Ramos (cell line): ENCODE results near the gene TM4SF20.

Source experiments
- in situ Hi-C: fragments of 300-500 bp; cut with MboI; formaldehyde crosslinking; loops from one replicate; pipeline ENCODE4 v1.14.3; 2022; ENCODE audit warnings: low sequenced_read_pairs; ENCODE audit not compliant: unreplicated experiment

The TM4SF20 gene

DNA sequence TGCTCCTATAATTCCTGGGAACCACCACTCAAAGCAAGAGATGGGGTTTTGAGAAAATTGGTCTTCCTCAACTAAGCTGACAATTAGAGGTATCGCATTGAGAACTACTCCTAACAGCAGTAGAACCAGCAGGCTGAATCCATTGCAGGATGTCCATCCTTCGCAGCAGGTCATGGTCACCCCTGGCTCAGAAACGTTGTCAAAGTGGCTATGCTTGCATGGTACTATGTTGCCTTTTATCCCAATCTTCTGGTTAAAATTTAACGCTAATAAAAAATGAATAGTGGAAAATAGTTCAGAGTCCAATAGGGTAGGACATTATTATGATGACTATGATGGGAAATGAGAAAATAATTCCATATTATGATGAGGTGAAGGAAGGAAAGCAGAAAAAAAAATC is at the start of gene TM4SF20:
TM4SF20 (minus strand) TSS at position 212 of the 400 bp plus-strand sequence; CDS start at position 174, 38 bp downstream.
- in situ Hi-C loops: no loop called here

- in situ Hi-C loops: no loop called here
Measured at GRCh38 chr2:227428731-227429285, 49.7 kb upstream of the TM4SF20 start.

- in situ Hi-C loops: no loop called here
Measured at GRCh38 chr2:227423656-227424499, 44.8 kb upstream of the TM4SF20 start.

DNA sequence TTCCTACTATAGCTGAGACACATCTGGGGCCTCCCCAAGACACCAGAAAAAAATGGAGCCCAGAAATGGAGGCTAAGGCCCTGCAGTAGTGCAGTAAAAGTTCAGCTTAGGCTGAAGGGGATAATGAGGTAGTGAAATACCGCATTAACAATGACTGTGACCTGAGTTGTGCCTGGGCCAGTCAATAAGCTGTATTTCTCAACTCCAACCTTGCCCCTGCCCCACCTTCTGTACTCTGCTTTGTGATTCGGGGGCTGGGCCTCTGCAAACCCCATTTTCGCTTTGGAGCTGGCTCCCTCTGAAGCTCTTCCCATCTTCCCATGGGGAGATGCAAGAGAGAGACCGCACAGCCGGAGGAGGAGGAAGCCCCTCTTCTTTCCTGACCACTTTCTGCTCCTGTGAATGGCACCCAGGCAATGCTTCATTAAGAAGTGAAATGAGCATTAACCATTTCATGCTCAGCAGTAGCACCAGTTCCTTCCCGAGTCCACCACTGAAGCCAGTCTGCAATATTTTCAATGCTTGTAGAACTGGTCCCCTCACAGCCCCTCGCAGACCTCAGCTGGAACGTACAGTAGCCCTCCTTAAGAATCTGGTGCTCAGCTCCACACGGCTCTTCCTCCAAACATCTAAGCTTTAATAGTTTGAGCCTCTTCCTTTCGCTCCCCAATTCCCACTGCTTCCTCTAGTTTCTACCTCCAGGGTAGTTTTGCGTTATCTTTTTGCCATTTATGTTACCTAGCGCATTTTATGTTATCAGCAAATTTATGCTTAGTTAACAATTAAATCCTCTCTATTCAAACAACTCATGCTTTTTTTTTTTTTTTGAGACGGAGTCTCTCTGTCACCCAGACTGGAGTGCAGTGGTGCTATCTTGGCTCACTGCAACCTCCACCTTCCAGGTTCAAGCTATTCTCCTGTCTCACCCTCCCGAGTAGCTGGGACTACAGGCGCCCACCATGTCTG is 41.3 kb upstream of the TM4SF20 start:
- in situ Hi-C loops: no loop called here

DNA sequence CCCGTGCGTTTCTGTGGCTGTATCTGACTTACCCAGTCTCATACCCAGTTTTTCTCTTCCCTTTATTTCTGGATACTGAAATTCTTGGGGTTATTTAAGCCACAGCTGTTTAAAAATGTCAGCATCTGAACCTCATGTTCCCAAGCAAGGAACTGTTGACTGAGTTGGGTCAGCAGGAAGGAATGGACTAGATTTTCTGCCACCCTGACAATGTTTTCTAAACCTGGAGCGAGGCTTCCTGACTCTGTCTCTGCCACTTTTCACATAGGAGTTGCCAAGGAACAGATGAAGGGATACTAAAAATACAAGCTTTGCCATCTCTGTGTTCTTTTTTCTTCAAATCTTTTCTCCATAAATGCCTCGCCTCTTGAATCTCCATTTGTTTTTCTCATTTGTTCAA is 37.6 kb upstream of the TM4SF20 start:
- in situ Hi-C loops: no loop called here

DNA sequence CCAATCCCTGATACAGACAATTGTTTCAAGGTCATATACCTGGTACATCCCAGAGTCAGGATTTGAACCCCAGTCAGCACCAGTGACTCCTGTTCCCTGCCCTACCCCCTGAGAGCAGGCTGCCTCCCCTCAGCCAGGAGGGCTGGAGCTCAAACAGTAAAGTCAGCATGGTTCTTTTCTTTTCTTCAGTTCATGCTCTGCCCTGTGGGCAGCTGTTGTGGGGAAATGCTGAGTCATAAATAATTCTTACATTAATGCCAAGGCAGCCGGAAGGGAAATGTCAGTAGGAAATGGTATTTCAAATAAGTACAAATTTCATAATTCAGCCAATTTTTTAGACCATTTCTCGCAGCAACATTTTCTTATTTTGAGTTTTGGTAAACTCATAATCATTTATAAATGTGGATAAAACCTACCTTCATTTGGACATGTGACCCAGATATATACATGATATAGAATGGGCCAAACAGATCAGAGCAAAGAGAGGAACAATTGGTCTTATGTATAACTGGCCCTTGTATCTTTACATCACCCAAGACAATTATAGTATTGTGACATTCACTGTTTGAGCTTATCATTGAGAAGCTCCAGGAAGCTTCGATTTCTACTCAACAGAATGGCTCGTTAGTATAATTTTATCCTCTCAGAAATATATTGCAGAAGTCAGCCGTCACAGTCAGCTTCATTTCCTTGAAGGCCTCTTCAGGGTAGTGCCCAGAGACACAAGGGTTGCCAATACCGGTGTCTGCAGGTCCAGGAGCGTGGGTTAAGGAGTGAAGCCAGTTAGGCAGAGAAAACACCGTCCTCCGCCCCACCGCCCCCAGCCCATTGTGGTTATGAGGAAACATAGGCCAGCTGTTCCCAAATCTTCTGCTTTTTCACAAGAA is 36.7 kb upstream of the TM4SF20 start:
- in situ Hi-C loops: no loop called here

DNA sequence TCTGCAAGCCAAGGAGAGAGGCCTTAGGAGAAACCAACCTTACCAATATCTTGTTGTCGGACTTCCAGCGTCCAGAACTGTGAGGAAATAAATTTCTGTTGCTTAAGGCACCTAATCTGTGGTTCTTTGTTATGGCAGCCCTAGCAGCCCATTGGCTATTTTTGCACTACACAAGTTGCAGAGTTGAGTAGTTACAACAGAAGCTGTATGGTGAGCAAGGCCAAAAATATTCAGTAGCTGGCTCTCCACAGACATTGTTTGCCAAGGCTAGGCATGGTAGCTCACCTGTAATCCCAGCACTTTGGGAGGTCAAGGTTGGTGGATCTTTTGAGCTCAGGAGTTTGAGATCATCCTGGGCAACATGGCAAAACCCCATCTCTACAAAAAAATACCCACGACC is 35.7 kb upstream of the TM4SF20 start:
- in situ Hi-C loops: no loop called here

DNA sequence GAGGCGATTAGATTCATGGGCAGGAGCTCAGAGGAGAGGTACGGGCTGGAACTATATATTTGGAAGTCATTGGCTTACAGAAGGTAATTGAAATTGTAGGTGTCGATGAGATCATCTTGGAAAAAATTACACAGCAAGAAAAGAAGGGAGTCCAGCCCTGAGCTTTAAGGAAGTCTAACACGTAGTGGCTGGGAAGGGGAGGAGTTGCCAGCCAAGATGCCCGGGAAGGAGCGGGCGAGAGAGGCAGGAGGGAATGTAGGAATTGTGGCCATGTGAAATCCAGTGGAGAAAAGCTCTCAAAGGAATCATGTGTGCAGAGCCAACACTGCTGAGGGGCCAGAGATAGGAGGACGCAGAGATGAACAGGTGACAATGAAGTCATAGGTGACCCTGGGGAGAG is 34.3 kb upstream of the TM4SF20 start:
- in situ Hi-C loops: no loop called here

DNA sequence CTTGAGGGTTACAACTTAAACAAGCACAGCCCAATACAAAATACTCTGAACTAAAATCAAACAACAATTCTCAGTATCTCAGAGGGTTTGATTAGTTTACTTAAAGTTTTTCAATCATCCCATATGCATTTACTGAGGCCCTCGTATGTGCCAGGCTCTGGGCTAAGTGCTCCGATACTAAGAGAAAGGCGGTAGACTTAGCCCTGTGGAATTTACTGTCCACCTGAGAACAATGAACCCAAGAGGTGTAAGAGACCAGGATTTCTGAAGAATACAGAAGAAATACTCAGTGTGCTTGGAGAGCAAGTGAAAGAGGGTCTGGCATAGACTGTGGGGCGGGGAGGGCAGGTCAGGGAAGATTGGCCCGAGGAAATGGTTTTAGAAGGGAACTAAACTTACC is 33.8 kb upstream of the TM4SF20 start:
- in situ Hi-C loops: no loop called here

DNA sequence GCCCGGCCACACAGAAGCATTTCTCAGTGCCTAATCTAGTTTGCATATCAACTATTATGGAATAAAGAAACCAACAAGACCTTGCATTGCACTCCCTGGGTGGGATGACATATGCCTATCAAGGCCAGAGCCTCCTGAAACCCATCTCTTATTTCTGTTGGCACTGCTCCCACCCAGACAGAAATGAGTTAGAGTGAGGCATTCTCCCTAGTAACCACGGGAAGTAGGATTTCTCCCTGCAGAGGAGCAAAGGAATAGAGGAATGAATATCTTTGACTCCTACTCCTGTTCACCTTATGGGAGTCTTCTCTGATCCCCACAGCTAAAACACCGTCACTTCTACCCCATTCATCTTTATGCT is 32.9 kb upstream of the TM4SF20 start:
- in situ Hi-C loops: no loop called here

- in situ Hi-C loops: no loop called here
Measured at GRCh38 chr2:227411320-227411989, 32.3 kb upstream of the TM4SF20 start.

DNA sequence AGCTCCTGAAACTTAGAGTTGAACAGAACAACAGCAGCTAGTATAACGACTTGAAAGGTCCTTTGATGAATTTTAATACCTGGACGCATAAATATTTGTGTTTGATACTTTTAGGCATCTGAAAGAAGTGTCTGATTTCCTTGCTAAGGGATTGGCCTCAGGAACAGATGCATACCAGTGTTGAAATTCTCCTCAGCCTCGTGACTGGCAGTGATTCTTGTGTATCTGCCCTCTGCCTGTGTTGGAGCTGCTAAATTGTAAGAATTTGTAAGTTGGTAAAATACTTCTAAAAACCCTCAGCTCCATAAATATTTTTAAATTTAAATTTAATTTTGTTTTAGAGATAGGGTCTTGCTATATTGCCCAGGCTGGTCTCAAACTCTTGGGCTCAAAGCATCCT is 31.1 kb upstream of the TM4SF20 start:
- in situ Hi-C loops: no loop called here

DNA sequence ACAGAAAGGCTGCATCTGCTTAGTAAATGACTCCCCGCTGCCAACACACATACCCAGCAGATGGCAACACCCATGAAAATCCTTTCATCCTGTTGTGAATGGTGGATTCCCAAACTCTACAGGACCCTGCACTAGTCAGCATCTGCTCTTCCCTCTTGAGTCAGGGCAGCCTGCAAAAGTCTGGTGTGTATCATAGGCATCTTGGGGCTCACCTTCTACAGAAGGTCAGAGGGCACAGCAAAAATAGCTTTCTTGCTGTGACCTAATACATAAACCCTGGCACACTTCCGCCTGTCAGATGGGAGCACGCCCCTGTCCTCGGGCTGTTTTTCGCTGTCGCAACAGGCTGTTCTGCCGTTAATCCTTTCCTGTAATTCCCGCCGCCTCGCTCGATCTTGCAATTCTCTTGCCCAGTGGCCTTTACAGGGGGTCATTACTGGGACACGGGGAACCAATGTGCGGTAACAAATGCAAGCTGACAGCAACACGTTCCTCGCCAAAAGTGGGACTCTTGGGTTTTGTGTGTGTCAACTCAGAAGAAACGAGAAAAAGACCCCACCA is 28.6 kb upstream of the TM4SF20 start:
- in situ Hi-C loops: no loop called here

DNA sequence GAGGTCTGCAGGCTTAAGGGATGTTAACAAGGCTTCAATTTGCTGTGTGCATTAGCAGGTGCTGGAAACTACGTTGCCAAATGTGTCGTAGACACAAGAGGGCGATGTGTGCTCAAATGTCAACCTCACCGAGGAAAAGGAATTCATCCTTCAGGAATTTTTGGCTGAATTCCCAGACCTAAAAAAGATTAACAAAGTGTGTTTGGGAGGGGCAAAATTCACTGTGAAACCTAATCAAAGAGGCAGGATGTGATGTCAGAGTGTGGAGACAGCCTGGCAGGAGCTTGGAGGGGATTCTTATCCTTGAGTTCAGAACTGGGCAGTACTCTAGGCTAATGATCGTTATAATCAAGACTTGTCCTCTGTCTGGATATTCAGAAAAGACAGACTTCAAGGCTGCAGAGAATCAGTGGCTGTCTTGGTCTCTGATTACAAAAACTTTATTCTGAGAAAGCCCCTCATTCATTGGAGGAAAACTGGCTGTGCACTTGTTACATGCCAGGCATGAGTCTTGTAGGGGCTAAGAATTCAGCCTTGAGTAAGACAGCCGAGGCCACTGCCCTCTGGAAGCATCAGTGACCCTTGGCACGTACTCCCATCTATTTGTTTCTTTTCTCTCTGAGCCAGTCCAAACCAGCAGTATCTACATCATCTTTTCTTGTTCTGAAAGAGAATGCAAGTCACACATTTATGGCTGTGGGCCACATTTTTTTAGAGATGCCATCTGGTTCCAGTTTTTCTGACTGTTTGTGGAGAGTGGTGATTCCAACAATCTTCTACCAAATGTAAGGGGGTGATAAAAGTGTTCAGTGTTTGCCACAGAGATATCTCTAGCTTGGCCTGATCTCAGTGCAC is 27.3 kb upstream of the TM4SF20 start:
- in situ Hi-C loops: no loop called here

GRCh38 chr2:227404585-227405271 is 25.6 kb upstream of the TM4SF20 start:
- in situ Hi-C loops: no loop called here

DNA sequence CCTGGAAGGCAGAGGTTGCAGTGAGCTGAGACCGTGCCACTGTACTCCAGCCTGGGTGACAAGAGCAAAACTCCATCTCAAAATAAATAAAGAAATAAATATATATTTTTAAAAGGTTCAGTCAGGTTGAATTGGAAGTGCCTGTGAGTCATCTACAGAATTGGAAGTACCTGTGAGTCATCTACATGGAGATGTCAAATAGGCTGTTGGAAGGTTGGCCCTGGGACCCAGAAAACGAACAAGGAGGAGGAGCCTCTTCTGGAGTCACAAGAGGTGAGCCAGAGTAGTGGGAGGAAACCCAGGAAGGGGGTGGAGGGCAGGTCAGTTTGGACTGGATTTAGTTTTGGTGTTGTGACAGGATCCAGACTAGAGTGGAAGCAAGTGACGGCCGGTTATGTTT is 23.9 kb upstream of the TM4SF20 start:
- in situ Hi-C loops: no loop called here

DNA sequence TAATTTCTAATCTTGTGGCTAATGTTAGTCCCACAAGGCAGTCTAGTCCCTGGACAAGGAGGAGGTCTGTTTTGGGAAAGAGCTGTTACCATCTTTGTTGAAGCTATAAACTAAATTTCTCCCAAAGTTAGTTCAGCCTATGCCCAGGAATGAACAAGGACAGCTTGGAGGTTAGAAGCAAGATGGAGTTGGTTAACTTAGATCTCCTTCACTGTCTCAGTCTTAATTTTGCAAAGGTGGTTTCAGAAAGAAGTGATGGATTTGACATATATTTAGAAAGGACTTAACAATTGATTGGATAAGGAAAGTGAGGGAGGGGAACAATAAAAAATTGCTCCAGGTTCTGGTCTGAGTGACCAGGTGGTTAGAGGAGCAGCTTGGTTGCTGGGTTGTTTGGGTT is 23.2 kb upstream of the TM4SF20 start:
- in situ Hi-C loops: no loop called here

DNA sequence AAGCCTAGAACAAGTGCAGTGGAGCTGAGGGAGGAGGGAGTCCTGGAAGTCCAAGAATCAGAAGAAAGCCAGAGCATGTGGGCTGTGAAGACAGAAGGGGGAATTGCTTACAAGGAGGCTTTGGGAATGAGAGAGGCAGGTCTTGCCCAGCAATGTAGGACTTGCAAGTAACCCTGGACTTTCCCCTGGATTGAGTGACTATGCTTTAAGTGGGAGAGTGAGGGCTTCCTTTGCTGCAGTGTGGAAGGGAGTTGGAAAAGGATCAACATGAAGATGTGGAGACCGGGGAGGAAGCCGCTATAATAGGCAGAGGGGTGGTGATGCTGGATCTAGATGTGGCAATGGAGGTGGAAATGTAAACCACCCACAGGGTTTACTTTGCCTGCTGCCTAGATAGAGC is 22.4 kb upstream of the TM4SF20 start:
- in situ Hi-C loops: no loop called here
